Fibroblast of villous mesenchyme (primary cell): Measurements from ENCODE around the gene CACNG5. TPM values are rescaled to one million over a fixed set of nuclear protein-coding genes. Genes with fewer than 3 reads are reported as not detected.

Experiments
- DNase-seq: peaks from one replicate; pipeline ENCODE4 v3.0.0-alpha.2; 2010; ENCODE audit warnings: low read depth
- H3K4me3 ChIP-seq: 2 replicates; pipeline ENCODE4 v1.5.1; 2011; ENCODE audit warnings: low read depth, mild to moderate bottlenecking, low read length
- CTCF ChIP-seq: IDR thresholded peaks from 2 replicates; pipeline ENCODE4 v1.5.1; 2012; ENCODE audit warnings: low read depth, mild to moderate bottlenecking, low read length; ENCODE audit not compliant: insufficient read depth
- small RNA-seq: library from RNA; depleted of rRNA; stranded (forward); fragments of <200 nt; gene quantifications from one replicate; pipeline ENCODE3, GENCODE V24; 2012
- total RNA-seq: library from RNA; depleted of rRNA; stranded (reverse); fragments of >200 nt; gene quantifications from 2 replicates; pipeline ENCODE4 v1.2.3, GENCODE V29; 2012

The CACNG5 gene
- total RNA-seq, 1 donor, result not detected

- TF ChIP-seq CTCF, result no peak
- no peak overlapping the region for H3K4me3 ChIP-seq
- DNase-seq, result no peak
These were observed 99.1 kb downstream of the CACNG5 start for GRCh38 chr17:66934040-66934439.

Small RNA genes within 50 kb of the gene (small RNA-seq; reads per million reads assigned to genes)
- gene MIR634 (not detected), gene RNA5SP446 (not detected)

Other genes with a start within 250 kb of the CACNG5 start
- not detected in 2 replicates for gene CACNG4, start 129.6 kb downstream of the CACNG5 start, total RNA-seq
- gene CACNG1, start 209.4 kb downstream of the CACNG5 start, total RNA-seq, result not detected in 2 replicates